Epithelial cell of esophagus (primary cell): ENCODE measurements around the gene TTC27.

Experiments
- DNase-seq: peaks from one replicate; pipeline ENCODE4 v3.0.0; 2010; ENCODE audit warnings: low read depth
- H3K4me3 ChIP-seq: 2 replicates; pipeline ENCODE4 v1.5.1; 2011; ENCODE audit warnings: mild to moderate bottlenecking, low read length, control low read depth
- TF ChIP-seq, protein P1 (sequence below): IDR thresholded peaks from 2 replicates; pipeline ENCODE4 v1.5.1; 2011; ENCODE audit warnings: low read depth, mild to moderate bottlenecking, low read length, control low read depth, inconsistent platforms; ENCODE audit not compliant: insufficient read depth; ENCODE audit errors: missing control alignments

Gene TTC27

DNA sequence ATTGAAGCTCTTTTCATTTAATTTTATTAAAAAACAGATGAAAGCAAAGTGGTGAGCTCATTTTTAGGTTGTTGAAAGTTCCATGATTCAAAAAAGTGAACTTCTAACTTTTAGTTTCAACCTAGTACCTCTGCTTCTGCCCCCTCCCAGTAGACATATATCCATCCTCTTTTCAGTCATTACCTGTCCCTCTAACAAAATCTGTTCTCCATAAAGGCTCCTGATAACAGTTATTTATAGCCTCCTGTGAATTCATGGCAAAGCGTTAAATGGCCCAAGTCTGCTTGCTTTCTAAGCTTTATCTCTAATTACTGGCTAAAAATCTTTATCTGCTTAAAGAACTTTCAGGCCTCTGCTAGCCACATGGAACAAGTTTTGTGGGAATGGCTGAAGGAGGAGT, 148.1 kb downstream of the TTC27 start:
- TF ChIP-seq, protein P1, sequence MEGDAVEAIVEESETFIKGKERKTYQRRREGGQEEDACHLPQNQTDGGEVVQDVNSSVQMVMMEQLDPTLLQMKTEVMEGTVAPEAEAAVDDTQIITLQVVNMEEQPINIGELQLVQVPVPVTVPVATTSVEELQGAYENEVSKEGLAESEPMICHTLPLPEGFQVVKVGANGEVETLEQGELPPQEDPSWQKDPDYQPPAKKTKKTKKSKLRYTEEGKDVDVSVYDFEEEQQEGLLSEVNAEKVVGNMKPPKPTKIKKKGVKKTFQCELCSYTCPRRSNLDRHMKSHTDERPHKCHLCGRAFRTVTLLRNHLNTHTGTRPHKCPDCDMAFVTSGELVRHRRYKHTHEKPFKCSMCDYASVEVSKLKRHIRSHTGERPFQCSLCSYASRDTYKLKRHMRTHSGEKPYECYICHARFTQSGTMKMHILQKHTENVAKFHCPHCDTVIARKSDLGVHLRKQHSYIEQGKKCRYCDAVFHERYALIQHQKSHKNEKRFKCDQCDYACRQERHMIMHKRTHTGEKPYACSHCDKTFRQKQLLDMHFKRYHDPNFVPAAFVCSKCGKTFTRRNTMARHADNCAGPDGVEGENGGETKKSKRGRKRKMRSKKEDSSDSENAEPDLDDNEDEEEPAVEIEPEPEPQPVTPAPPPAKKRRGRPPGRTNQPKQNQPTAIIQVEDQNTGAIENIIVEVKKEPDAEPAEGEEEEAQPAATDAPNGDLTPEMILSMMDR = no peak
- DNase-seq = no peak
- H3K4me3 ChIP-seq = no peak overlapping the region

DNA sequence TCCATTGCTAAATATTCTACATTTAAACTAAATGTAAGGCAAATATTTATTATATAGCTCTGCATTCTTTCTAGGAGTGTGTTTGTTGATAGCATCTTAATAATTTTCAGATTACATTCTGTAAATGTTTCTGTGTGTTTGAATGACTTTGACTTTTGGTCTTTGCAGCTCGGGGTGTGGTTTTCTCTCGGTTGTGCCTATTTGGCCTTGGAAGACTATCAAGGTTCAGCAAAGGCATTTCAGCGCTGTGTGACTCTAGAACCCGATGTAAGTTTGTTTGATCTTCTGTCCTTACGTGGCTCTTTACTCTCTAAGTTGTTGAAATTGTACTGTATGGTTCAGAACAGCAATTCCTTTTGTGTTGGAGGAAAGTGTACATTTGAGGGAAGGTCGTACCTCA, 149.9 kb downstream of the TTC27 start:
- no peak overlapping the region for H3K4me3 ChIP-seq
- TF ChIP-seq, protein P1 = no peak
- no peak for DNase-seq

DNA sequence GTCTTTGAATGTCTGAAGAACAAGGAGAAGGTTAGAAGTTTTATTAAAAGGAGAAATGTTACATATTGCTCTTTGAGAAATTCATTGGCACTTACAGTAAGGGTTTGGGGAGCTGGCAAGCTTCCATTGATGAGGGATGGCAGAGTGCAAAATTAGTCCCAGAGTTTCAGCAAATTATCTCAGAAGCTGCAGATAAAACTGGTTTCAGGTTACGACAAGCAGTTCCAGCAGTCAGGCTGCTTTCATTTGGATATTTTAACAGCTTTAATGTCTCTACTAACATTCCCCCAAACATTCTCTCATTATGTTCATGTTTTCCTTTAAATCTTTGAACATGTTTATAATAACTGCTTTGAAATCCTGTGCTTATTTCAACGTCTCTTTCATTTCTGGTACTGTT, 153.1 kb downstream of the TTC27 start:
- TF ChIP-seq, protein P1 = no peak

DNA sequence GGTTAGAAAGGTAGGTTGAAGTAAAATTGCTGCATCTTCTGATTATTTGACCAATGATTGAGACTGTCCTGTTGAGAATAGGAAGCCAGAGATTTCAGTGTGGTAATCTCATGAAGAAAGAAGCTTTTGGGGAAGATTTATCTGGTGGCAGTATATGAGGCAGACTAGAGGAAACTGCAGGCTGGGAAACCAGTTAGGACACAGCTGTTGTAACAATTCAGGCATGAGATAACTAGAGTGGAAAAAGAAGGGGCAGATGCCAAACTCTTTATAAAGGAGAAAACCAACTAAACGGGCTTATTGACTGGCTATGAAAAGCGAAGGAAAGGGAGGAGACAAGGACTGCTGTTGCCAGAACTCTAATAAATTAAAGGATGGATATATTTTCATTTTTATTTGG, 155.6 kb downstream of the TTC27 start:
- TF ChIP-seq, protein P1 = no peak
- DNase-seq = no peak
- H3K4me3 ChIP-seq = no peak overlapping the region

More for the DNA sequence above, 153.1 kb downstream of the TTC27 start:
- H3K4me3 ChIP-seq = no peak overlapping the region
- no peak for DNase-seq

DNA sequence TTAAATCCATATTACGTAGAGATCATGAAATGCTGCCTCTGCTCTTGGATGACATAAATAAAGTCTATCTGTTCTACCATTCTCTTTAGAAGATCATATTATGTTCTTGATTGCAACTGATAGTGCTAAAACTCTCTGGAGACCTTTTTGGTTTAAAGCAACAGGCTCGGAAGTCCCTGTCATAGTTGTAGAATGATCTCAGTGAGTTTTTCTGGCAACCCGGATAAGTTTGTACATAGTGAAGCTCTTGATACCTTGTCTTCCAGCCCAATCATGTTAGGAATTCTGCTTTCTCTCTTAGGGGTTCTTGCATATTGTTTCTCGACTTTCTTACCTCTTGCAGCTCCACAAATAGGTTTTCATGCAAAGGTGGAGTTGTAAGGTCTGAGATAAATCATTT, 156.1 kb downstream of the TTC27 start:
- DNase-seq = no peak
- no peak overlapping the region for H3K4me3 ChIP-seq
- TF ChIP-seq, protein P1 = no peak

DNA sequence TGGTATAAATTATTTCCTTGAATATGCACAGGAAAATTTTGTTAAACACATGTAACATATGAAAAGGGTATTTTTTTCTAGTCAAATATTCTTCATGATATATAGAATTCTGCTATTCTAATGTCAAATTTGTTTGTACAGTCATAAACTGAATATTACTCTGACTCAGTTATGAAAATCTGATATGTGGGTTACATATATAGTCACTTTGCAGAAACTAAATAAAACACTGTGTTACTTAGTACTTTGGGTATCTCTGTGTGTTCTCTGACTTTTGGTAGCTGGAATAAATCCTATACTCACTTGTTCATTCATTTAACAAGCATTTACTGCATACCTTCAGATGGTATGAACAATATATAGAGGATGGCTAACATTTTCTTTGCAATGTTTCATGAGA, 159.4 kb downstream of the TTC27 start:
- TF ChIP-seq, protein P1 = no peak

DNA sequence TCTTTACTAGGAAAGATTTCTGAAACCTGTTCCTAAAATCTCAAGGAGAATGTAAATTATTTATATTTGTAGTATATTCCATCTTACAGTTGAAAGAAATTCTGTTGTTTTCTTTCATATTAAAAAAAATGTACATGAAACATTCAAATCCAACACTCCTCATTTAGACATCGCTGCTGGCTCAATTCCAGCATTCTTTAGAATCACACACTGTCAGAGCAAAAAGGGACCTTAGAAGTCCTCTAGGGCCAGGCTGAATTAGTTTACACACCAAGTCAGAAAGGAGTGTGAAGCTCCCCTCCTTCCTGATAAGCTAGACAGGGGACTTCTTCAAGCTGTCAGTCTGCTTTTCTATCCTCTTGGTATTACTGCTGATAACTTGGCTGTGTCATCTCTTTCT, 160.3 kb downstream of the TTC27 start:
- no peak for DNase-seq
- TF ChIP-seq, protein P1 = no peak
- H3K4me3 ChIP-seq = no peak overlapping the region

More for the DNA sequence above, 159.4 kb downstream of the TTC27 start:
- H3K4me3 ChIP-seq = no peak overlapping the region
- no peak for DNase-seq
